Right lobe of liver (tissue), 6 donors: Measurements from ENCODE around the gene HDHD3. TPM values are rescaled to one million over a fixed set of nuclear protein-coding genes. Genes with fewer than 3 reads are reported as not detected.

Experiments used
- ATAC-seq, 4 donors: fragments of 200-7000 bp; cut with Tn5 transposase; one replicate each; pipeline ENCODE4 v1.9.1; 2020; ENCODE audit warnings: mild to moderate bottlenecking in 4 of 4, moderate library complexity in 4 of 4
- DNase-seq, 3 donors: peaks; one replicate each; pipeline ENCODE4 v3.0.0-alpha.2; 2020
- H3K27ac ChIP-seq, 3 donors: fragments of 200-600 bp; one replicate each; pipeline ENCODE4 v1.8.0; 2022
- H3K27me3 ChIP-seq, 2 donors: fragments of 200-600 bp; one replicate each; pipeline ENCODE4 v1.8.0; 2022
- H3K36me3 ChIP-seq, 4 donors: fragments of 200-600 bp; sonication (generic) in 1 of 4; one replicate each; pipeline versions ENCODE4 v1.5.1 to v1.8.0; 2017 to 2022; ENCODE audit warnings: control low read depth in 1 of 4
- H3K4me1 ChIP-seq, 4 donors: fragments of 200-600 bp; sonication (generic) in 1 of 4; one replicate each; pipeline versions ENCODE4 v1.5.1 to v1.8.0; 2017 to 2022; ENCODE audit warnings: control low read depth in 1 of 4
- H3K4me3 ChIP-seq, 3 donors: fragments of 200-600 bp; one replicate each; pipeline ENCODE4 v1.8.0; 2022
- H3K9me3 ChIP-seq, 4 donors: fragments of 200-600 bp; sonication (generic) in 1 of 4; one replicate each; pipeline versions ENCODE4 v1.5.1 to v1.8.0; 2017 to 2022; ENCODE audit warnings: control low read depth in 1 of 4
- CTCF ChIP-seq, 4 donors: fragments of 200-600 bp in 3 of 4; fragments of 450-650 bp in 1 of 4; IDR thresholded peaks; one replicate each; pipeline versions ENCODE4 v1.5.1 to v1.8.0; 2016 to 2022; ENCODE audit warnings: antibody characterized with exemption in 4 of 4, mild to moderate bottlenecking in 2 of 4
- POLR2A ChIP-seq: fragments of 450-650 bp; IDR thresholded peaks from one replicate; pipeline ENCODE4 v1.6.1; 2017; ENCODE audit warnings: antibody characterized with exemption, mild to moderate bottlenecking
- WGBS: methylation state at CpG from one replicate; pipeline ENCODE4 v1.1.6; 2018; ENCODE audit warnings: low coverage, low lambda C conversion rate; ENCODE audit not compliant: insufficient coverage; ENCODE audit errors: missing lambda C conversion rate; 5-methylcytosine and 5-hydroxymethylcytosine counted together
- intact Hi-C, 2 donors: fragments of 100-400 bp; cut with DNase I; formaldehyde crosslinking; loops; one replicate each; pipeline versions ENCODE4 v1.11.2 to v1.14.1; 2022
- total RNA-seq, 6 experiments: library from RNA; depleted of rRNA in 2 of 6; stranded (reverse); fragments of >200 nt in 2 of 6; fragmentation: NEBNext Ultra II Directional in 3 of 6; extraction: Animal tissue kit (Norgen Biotek cat#: 25700) in 3 of 6; gene quantifications; one replicate each; pipeline versions ENCODE4 v1.1.0 to v1.2.4, GENCODE V29; 2016 to 2023
- donor health status: DM: no; HTN: yes; CAD: no.
- donor health status: DM: no; HTN: no; CAD: no.
- donor health status: DM: no; HTN: no; CAD: no.
- donor health status: DM: no; HTN: yes; CAD: no.
- donor health status: DM: no; HTN: yes; CAD: no.

HDHD3 gene
- total RNA-seq, 6 experiments from 2014 or later = 36.5 to 70.5 (median 67.1) TPM

- ATAC-seq (peak in 1 of 4 donors; percentile 13), DNase-seq (no peak)
- Histone ChIP-seq H3K9me3 (no peaks in the 10 kb centered on the region), H3K4me1 (peaks cover 0 to 5% (median 0%) of the 10 kb centered on the region in 4 donors), H3K27me3 (no peaks in the 10 kb centered on the region), H3K36me3 (no peaks in the 10 kb centered on the region), H3K27ac (no peak overlapping the region), H3K4me3 (peak overlapping the region in 2 of 3 donors; percentile 48 to 60)
- TF ChIP-seq CTCF (IDR thresholded peaks at IDR 0.05) (no peak), POLR2A (no peak)
- 25% methylated on average over 12 of the region's 14 CpGs for WGBS
- intact Hi-C loops = no loop called here
Observed at GRCh38 chr9:113350107-113350661, 26.6 kb downstream of the HDHD3 start.

GRCh38 chr9:113349445-113350094 lies 27.2 kb downstream of the HDHD3 start, which contains the start of gene BSPRY:
BSPRY (plus strand) TSS chr9:113349541; CDS start chr9:113349580, 39 bp downstream.
- WGBS = 0% methylated on average over 12 of the region's 71 CpGs
- DNase-seq (peak in 1 of 3 donors; percentile 27), ATAC-seq (peak; percentile 53 to 61 (median 56))
- Histone ChIP-seq H3K27me3 (no peaks in the 10 kb centered on the region), H3K4me3 (peak within 1 kb of the TSS; percentile 35 to 60 (median 48)), H3K9me3 (no peaks in the 10 kb centered on the region), H3K36me3 (no peaks in the 10 kb centered on the region), H3K4me1 (peaks cover 0 to 5% (median 0%) of the 10 kb centered on the region in 4 donors), H3K27ac (no peak within 1 kb of the TSS)
- TF ChIP-seq CTCF (IDR thresholded peaks at IDR 0.05) (no peak), POLR2A (no peak)
- intact Hi-C loops = no loop called here

GRCh38 chr9:113349066-113349444 lies 27.7 kb downstream of the HDHD3 start:
- intact Hi-C loops = no loop called here
- H3K36me3 ChIP-seq = no peaks in the 10 kb centered on the region
- H3K9me3 ChIP-seq = no peaks in the 10 kb centered on the region
- no peak overlapping the region for H3K27ac ChIP-seq
- H3K4me1 ChIP-seq = peaks cover 0 to 6% (median 1%) of the 10 kb centered on the region in 4 donors
- WGBS = 19% methylated on average over 13 of the region's 13 CpGs
- no peaks in the 10 kb centered on the region for H3K27me3 ChIP-seq
- DNase-seq (no peak), ATAC-seq (no peak)
- H3K4me3 ChIP-seq = peak overlapping the region in 2 of 3 donors; percentile 48 to 60
- TF ChIP-seq CTCF (IDR thresholded peaks at IDR 0.05) = no peak
- TF ChIP-seq POLR2A = no peak

GRCh38 chr9:113348437-113348836 lies 28.3 kb downstream of the HDHD3 start:
- H3K36me3 ChIP-seq = no peaks in the 10 kb centered on the region
- H3K4me3 ChIP-seq = no peak overlapping the region
- intact Hi-C loops = no loop called here
- no peaks in the 10 kb centered on the region for H3K9me3 ChIP-seq
- DNase-seq (no peak), ATAC-seq (no peak)
- WGBS = 89% methylated on average over 3 of the region's 3 CpGs
- H3K27ac ChIP-seq = no peak overlapping the region
- H3K27me3 ChIP-seq = no peaks in the 10 kb centered on the region
- TF ChIP-seq POLR2A (no peak), CTCF (IDR thresholded peaks at IDR 0.05) (no peak)
- peaks cover 0 to 9% (median 2%) of the 10 kb centered on the region in 4 donors for H3K4me1 ChIP-seq
